GM12878 (cell line): ENCODE results near the gene RFT1. TPM values are rescaled to one million over a fixed set of nuclear protein-coding genes. Genes with fewer than 3 reads are reported as not detected.

Experiments
- ATAC-seq: fragments of 200-7000 bp; cut with Tn5 transposase; 3 replicates; pipeline ENCODE4 v1.9.1; 2020; ENCODE audit warnings: mild to moderate bottlenecking, moderate library complexity
- BruUV-seq: library from RNA; stranded (reverse); fragments of 400-500 nt; replicated peaks from 2 replicates; lab custom pipeline; 2021; lab: Mats Ljungman, UMichigan
- CTCF ChIA-PET: fragments of 300-600 bp; sonication (Branson Sonifier 250); formaldehyde crosslinking; extraction: SDS; loops from one replicate; lab custom pipeline; 2021; ENCODE audit warnings: inconsistent platforms; lab: Yijun Ruan, JAX
- POLR2A ChIA-PET: fragments of 350-600 bp; formaldehyde crosslinking; extraction: SDS; loops from one replicate; lab custom pipeline; 2021; ENCODE audit warnings: inconsistent platforms; lab: Charles Lee
- RAD21 ChIA-PET: fragments of 300-600 bp; sonication (Branson Sonifier 250); formaldehyde crosslinking; loops from one replicate; lab custom pipeline; 2023; ENCODE audit warnings: antibody characterized with exemption; ENCODE audit not compliant: unreplicated experiment; lab: Charles Lee
- SMC1A ChIA-PET: fragments of 300-600 bp; sonication (Branson Sonifier 250); formaldehyde crosslinking; loops from one replicate; lab custom pipeline; 2023; ENCODE audit not compliant: unreplicated experiment, uncharacterized antibody; lab: Charles Lee
- DNase-seq: peaks from one replicate; pipeline ENCODE4 v3.0.0-alpha.2; 2011; ENCODE audit warnings: low read depth, low spot score
- FAIRE-seq: peaks from 3 replicates; lab custom pipeline; 2011; peaks lifted over from hg19 to GRCh38; lab: Jason Lieb, UNC
- H2AFZ ChIP-seq: 2 replicates; pipeline ENCODE4 v1.6.0; 2011; ENCODE audit warnings: low read depth, low read length, control low read depth; ENCODE audit not compliant: control insufficient read depth
- H3K27ac ChIP-seq: 2 replicates; pipeline ENCODE4 v1.5.1; 2011; ENCODE audit warnings: control low read depth; ENCODE audit not compliant: control insufficient read depth, insufficient read depth
- H3K27me3 ChIP-seq, 2 experiments: replicated peaks in 1 of 2; 2 replicates each; pipeline versions ENCODE4 v1.6.0 to v1.6.1; 2011; ENCODE audit warnings: low read length in 1 of 2; ENCODE audit not compliant: control insufficient read depth in 2 of 2, insufficient read depth in 2 of 2
- H3K36me3 ChIP-seq, 2 experiments: 2 replicates each; pipeline ENCODE4 v1.5.1; 2011; ENCODE audit warnings: low read length in 1 of 2; ENCODE audit not compliant: control insufficient read depth in 2 of 2, insufficient read depth in 2 of 2
- H3K4me1 ChIP-seq: 2 replicates; pipeline ENCODE4 v1.6.1; 2011; ENCODE audit warnings: mild to moderate bottlenecking, low read length, moderate library complexity, mixed read lengths; ENCODE audit not compliant: control insufficient read depth, insufficient read depth
- H3K4me2 ChIP-seq: 2 replicates; pipeline ENCODE4 v1.6.0; 2011; ENCODE audit warnings: control low read depth; ENCODE audit not compliant: control insufficient read depth, insufficient read depth
- H3K4me3 ChIP-seq: fragments of 200-600 bp; sonication (generic); 2 replicates; pipeline ENCODE4 v1.5.1; 2016
- H3K79me2 ChIP-seq: 2 replicates; pipeline ENCODE4 v1.6.0; 2011; ENCODE audit warnings: low read length; ENCODE audit not compliant: control insufficient read depth, insufficient read depth
- H3K9ac ChIP-seq: 2 replicates; pipeline ENCODE4 v1.8.0; 2011; ENCODE audit warnings: low read length, control low read depth, mixed read lengths; ENCODE audit not compliant: control insufficient read depth, insufficient read depth
- H3K9me3 ChIP-seq: replicated peaks from 3 replicates; pipeline ENCODE4 v1.5.1; 2011; ENCODE audit warnings: mild to moderate bottlenecking, low read length; ENCODE audit not compliant: control insufficient read depth, insufficient read depth
- H4K20me1 ChIP-seq: 2 replicates; pipeline ENCODE4 v1.6.0; 2011; ENCODE audit not compliant: control insufficient read depth, insufficient read depth
- ASH2L ChIP-seq: fragments of 300-600, 200-600 bp; sonication (generic); IDR thresholded peaks from 2 replicates; pipeline ENCODE4 v1.6.1; 2017; ENCODE audit warnings: low read depth, mild to moderate bottlenecking, borderline replicate concordance
- BACH1 ChIP-seq: fragments of 450-650 bp; IDR thresholded peaks from 2 replicates; pipeline ENCODE4 v1.6.1; 2017; ENCODE audit warnings: mild to moderate bottlenecking, borderline replicate concordance
- BCL11A ChIP-seq: IDR thresholded peaks from 2 replicates; pipeline ENCODE4 v1.6.1; 2011; ENCODE audit warnings: low read depth, low read length
- DPF2 ChIP-seq: fragments of 450-650 bp; IDR thresholded peaks from 2 replicates; pipeline ENCODE4 v1.6.1; 2017; ENCODE audit warnings: mild to moderate bottlenecking
- HDAC6 ChIP-seq: fragments of 200-600 bp; sonication (generic); IDR thresholded peaks from one replicate; pipeline ENCODE4 v1.8.0; 2017; ENCODE audit warnings: antibody characterized with exemption; ENCODE audit not compliant: unreplicated experiment
- IKZF1 ChIP-seq: fragments of 450-650 bp; conservative IDR thresholded peaks from 2 replicates; pipeline ENCODE4 v1.6.1; 2017; ENCODE audit warnings: antibody characterized with exemption, mild to moderate bottlenecking
- KAT2A ChIP-seq: conservative IDR thresholded peaks from 2 replicates; pipeline ENCODE4 v1.6.1; 2011; ENCODE audit warnings: low read depth, low read length; ENCODE audit not compliant: control insufficient read depth
- LARP7 ChIP-seq: fragments of 450-650 bp; IDR thresholded peaks from 2 replicates; pipeline ENCODE4 v1.6.1; 2017; ENCODE audit warnings: mild to moderate bottlenecking
- NFIC ChIP-seq: IDR thresholded peaks from 2 replicates; pipeline ENCODE4 v1.6.1; 2012; ENCODE audit warnings: low read depth, mild to moderate bottlenecking, inconsistent platforms, low read length, moderate library complexity
- SMARCA5 ChIP-seq: fragments of 450-650 bp; IDR thresholded peaks from 2 replicates; pipeline ENCODE4 v1.6.1; 2017; ENCODE audit warnings: mild to moderate bottlenecking
- SREBF1 ChIP-seq: IDR thresholded peaks from 2 replicates; pipeline ENCODE4 v1.6.1; 2012; ENCODE audit warnings: mild to moderate bottlenecking, low read length
- YY1 ChIP-seq: IDR thresholded peaks from 2 replicates; pipeline ENCODE4 v1.6.1; 2011; ENCODE audit warnings: low read depth, mild to moderate bottlenecking, low read length
- ZNF217 ChIP-seq: fragments of 450-650 bp; IDR thresholded peaks from 2 replicates; pipeline ENCODE4 v1.6.1; 2017; ENCODE audit warnings: antibody characterized with exemption, mild to moderate bottlenecking
- ZSCAN29 ChIP-seq: fragments of 450-650 bp; IDR thresholded peaks from 2 replicates; pipeline ENCODE4 v1.6.1; 2017; ENCODE audit warnings: mild to moderate bottlenecking, moderate library complexity
- WGBS: methylation state at CpG from one replicate; pipeline ENCODE4 v1.1.6; 2016; ENCODE audit warnings: low lambda C conversion rate; ENCODE audit not compliant: insufficient replicate concordance, insufficient coverage; ENCODE audit errors: missing lambda C conversion rate; 5-methylcytosine and 5-hydroxymethylcytosine counted together
- in situ Hi-C: fragments of 300-500 bp; cut with MboI; formaldehyde crosslinking; loops from 9 replicates; pipeline ENCODE4 v1.14.3; 2018; ENCODE audit warnings: mixed read lengths
- intact Hi-C: fragments of 100-400 bp; cut with micrococcal nuclease; formaldehyde crosslinking; loops from one replicate; pipeline ENCODE4 v1.14.2; 2022; ENCODE audit not compliant: unreplicated experiment
- polyA plus RNA-seq, 11 experiments: library from polyadenylated mRNA; depleted of rRNA in 4 of 11; unstranded in 6 of 11; stranded (reverse) in 5 of 11; fragments of >200 nt; fragmentation: Nextera tagmentation in 4 of 11; fragmentation: Illumina TruSeq in 1 of 11; extraction: Ambion mirVana in 4 of 11; extraction: Trizol in 1 of 11; gene quantifications; 1 replicate in 1 of 11; 2 replicates in 10 of 11; pipeline versions ENCODE4 v1.2.1 to v1.2.3, GENCODE V29; 2011 to 2016; ENCODE audit warnings: inconsistent platforms in 2 of 11, missing spikeins in 2 of 11, low read depth in 1 of 11
- total RNA-seq, 4 experiments: library from RNA; depleted of rRNA in 3 of 4; stranded (reverse); fragments of >200 nt in 3 of 4; fragmentation: Illumina TruSeq in 1 of 4; extraction: Trizol in 1 of 4; gene quantifications; 2 replicates each; pipeline versions ENCODE4 v1.2.1 to v1.2.3, GENCODE V29; 2013 to 2021
- TF ChIP-seq, protein P1 (sequence below): fragments of 450-650 bp; conservative IDR thresholded peaks from 2 replicates; pipeline ENCODE4 v1.6.1; 2017; ENCODE audit warnings: mild to moderate bottlenecking, moderate library complexity
- TF ChIP-seq, protein P2 (sequence below): fragments of 450-650 bp; IDR thresholded peaks from 2 replicates; pipeline ENCODE4 v1.6.1; 2017; ENCODE audit warnings: low read depth, mild to moderate bottlenecking, moderate library complexity
- TF ChIP-seq, protein P3 (sequence below): fragments of 450-650 bp; IDR thresholded peaks from 2 replicates; pipeline ENCODE4 v1.6.1; 2016; ENCODE audit warnings: mild to moderate bottlenecking

RFT1 gene
- total and polyA plus RNA-seq, 10 of the 15 experiments (the other 5 are each of a cell fraction or from before 2014, with no cell fraction given), result 16.6 to 75.1 (median 34.5) TPM

DNA sequence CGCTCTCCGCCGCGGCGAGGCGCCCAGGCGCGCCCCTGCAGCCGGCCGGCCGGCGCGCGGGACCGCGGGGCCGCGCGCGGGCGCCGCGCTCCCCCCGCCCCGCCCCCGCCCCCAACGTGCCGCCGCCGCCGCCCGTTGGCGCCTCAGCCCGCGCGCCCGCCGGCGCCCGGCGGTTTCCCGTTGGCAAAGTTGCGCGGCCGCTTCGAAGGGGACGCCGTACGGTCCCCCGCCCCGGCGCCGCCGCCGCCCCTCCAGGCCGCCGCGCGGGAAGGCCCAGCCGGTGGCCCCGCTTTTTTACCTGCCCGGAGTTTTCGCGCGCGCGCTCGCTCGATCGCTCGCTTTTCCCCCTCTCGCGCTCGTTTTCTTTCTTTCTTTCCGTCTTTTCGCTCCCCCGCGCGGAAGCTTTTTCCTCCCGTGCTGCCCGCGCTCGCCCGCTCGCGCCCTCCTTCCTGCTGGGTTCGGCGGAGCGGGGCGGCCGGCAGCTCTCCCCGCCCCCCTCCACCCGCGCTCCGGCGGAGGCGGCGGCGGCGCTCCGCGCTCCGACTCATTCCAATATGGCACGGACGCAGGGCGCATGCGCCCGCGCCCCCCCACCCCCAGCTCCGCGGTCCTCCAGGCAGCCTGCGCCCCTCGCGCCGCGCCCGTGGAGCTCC lies 84.6 kb downstream of the RFT1 start, which contains the start of gene SFMBT1 (continued):
- TF ChIP-seq ASH2L, result 0 out of 2 replicates have a peak, but pooled peaks have one; percentile 33

DNA sequence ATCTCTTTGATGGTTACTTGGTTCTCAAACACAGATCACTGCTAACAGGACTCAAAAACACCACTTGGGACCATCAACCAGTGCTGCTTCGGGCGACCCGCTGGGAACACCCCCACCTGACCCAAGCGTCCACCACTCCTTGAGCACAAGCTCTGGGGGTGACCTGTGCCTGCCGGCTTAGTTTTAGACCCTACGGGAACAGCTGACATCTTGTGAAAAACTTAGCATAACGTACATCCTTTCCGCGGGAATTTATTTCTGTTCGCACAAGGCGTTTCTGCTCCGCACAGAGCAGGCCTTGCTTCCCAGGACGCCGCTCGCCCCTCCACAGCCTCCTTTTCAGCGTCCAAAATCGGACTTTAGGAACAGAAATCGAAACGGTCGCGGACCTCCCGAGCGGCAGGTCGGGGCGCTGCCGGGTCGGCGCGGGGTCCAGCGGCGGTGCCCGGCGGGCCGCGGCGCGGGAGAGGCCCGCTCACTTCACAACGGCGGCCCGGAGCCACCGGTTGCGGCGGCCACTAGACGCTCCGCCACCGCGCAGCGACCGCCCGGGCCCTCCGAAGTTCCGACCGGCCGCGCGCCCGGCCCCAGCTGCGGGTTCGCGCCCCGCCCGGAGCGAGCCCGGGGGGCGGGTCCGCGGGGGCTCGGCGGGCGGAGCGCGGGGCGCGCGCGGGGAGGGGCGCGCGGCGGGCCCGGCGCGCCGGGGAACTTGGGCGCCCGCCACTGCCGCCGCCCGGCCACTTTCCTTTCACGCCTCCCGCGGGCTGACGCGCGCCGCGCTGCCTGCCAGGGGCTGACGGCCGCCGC lies 85.3 kb downstream of the RFT1 start:
- peaks cover 41% of the 10 kb centered on the region for H3K79me2 ChIP-seq
- DNase-seq (no peak), FAIRE-seq (peak; percentile 23), ATAC-seq (peak; percentile 28)
- no peaks in the 10 kb centered on the region for H3K27me3 ChIP-seq
- peaks cover 30% of the 10 kb centered on the region for H3K4me1 ChIP-seq
- ChIA-PET RAD21 (interaction anchor here (0.8 to 1.3 kb wide), 5 partner anchors 10 to 152 kb away, joined by 3 to 7 read pairs (median 3); no protein-coding TSS in a partner anchor), CTCF (interaction anchor here (1.2 to 1.4 kb wide), 3 partner anchors 28 to 152 kb away, joined by 3 to 6 read pairs (median 3); no protein-coding TSS in a partner anchor), POLR2A (interaction anchor here (0.6 to 1.7 kb wide), 6 partner anchors 9 to 509 kb away, joined by 3 to 10 read pairs (median 4); partner anchors contain the start of gene UQCC5), SMC1A (interaction anchor here (0.6 to 2.9 kb wide), 6 partner anchors 9 to 111 kb away, joined by 3 to 8 read pairs (median 4); no protein-coding TSS in a partner anchor)
- peak overlapping the region; percentile 66 for H3K27ac ChIP-seq
- under 1% methylated on average over 56 of the region's 101 CpGs for WGBS
- peak overlapping the region; percentile 65 for H3K4me3 ChIP-seq
- peak overlapping the region; percentile 61 for H2AFZ ChIP-seq
- no peaks in the 10 kb centered on the region for H3K9me3 ChIP-seq
- peak overlapping the region; percentile 91 for H3K4me2 ChIP-seq
- intact Hi-C loops (loop anchor here (5.0 to 10.0 kb wide), 3 partner anchors 63 to 340 kb away; partner anchors contain the start of genes GLT8D1 and SPCS1), in situ Hi-C loops (no loop called here)
- no peaks in the 10 kb centered on the region for H4K20me1 ChIP-seq
- H3K9ac ChIP-seq, result peak overlapping the region; percentile 73
- no TSS peak for BruUV-seq
- H3K36me3 ChIP-seq, result no peaks in the 10 kb centered on the region
- TF ChIP-seq NFIC (no peak), SMARCA5 (peak; percentile 85; the same call in 1 of the 2 replicates), SREBF1 (0 out of 2 replicates have a peak, but pooled peaks have one; percentile 28), ZNF217 (peak; percentile 50; the same call in 1 of the 2 replicates), BACH1 (0 out of 2 replicates have a peak, but pooled peaks have one; percentile 64), ZSCAN29 (peak; percentile 75), KAT2A (no peak), BCL11A (no peak), DPF2 (peak; percentile 62), HDAC6 (no peak), IKZF1 (peak; percentile 63), YY1 (0 out of 2 replicates have a peak, but pooled peaks have one; percentile 3), LARP7 (peak; percentile 91)
- TF ChIP-seq, protein P1, sequence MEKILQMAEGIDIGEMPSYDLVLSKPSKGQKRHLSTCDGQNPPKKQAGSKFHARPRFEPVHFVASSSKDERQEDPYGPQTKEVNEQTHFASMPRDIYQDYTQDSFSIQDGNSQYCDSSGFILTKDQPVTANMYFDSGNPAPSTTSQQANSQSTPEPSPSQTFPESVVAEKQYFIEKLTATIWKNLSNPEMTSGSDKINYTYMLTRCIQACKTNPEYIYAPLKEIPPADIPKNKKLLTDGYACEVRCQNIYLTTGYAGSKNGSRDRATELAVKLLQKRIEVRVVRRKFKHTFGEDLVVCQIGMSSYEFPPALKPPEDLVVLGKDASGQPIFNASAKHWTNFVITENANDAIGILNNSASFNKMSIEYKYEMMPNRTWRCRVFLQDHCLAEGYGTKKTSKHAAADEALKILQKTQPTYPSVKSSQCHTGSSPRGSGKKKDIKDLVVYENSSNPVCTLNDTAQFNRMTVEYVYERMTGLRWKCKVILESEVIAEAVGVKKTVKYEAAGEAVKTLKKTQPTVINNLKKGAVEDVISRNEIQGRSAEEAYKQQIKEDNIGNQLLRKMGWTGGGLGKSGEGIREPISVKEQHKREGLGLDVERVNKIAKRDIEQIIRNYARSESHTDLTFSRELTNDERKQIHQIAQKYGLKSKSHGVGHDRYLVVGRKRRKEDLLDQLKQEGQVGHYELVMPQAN, result peak; percentile 70; the same call in 1 of the 2 replicates
- TF ChIP-seq, protein P2, sequence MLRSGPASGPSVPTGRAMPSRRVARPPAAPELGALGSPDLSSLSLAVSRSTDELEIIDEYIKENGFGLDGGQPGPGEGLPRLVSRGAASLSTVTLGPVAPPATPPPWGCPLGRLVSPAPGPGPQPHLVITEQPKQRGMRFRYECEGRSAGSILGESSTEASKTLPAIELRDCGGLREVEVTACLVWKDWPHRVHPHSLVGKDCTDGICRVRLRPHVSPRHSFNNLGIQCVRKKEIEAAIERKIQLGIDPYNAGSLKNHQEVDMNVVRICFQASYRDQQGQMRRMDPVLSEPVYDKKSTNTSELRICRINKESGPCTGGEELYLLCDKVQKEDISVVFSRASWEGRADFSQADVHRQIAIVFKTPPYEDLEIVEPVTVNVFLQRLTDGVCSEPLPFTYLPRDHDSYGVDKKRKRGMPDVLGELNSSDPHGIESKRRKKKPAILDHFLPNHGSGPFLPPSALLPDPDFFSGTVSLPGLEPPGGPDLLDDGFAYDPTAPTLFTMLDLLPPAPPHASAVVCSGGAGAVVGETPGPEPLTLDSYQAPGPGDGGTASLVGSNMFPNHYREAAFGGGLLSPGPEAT, result no peak
- TF ChIP-seq, protein P3, sequence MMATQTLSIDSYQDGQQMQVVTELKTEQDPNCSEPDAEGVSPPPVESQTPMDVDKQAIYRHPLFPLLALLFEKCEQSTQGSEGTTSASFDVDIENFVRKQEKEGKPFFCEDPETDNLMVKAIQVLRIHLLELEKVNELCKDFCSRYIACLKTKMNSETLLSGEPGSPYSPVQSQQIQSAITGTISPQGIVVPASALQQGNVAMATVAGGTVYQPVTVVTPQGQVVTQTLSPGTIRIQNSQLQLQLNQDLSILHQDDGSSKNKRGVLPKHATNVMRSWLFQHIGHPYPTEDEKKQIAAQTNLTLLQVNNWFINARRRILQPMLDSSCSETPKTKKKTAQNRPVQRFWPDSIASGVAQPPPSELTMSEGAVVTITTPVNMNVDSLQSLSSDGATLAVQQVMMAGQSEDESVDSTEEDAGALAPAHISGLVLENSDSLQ, result no peak
